B cell (primary cell): ENCODE data around the gene PRRG1. TPM values are rescaled to one million over a fixed set of nuclear protein-coding genes. Genes with fewer than 3 reads are reported as not detected.
"Not testable (repeated sequence)": the region's sequence is repeated elsewhere in the genome, so short reads cannot be mapped to it uniquely, and the experiment has no call there.

Experiments used
- ATAC-seq: fragments of 200-7000 bp; cut with Tn5 transposase; one replicate; pipeline ENCODE4 v1.10.0; 2021; ENCODE audit warnings: low read depth, mild to moderate bottlenecking, moderate number of reproducible peaks, moderate library complexity
- CTCF ChIA-PET: fragments of 350-600 bp; sonication (Branson Sonifier 250); formaldehyde crosslinking; loops from one replicate; lab custom pipeline; 2021; ENCODE audit warnings: antibody characterized with exemption, inconsistent platforms; lab: Charles Lee
- POLR2A ChIA-PET: fragments of 350-600 bp; sonication (Branson Sonifier 250); formaldehyde crosslinking; loops from one replicate; lab custom pipeline; 2021; ENCODE audit warnings: antibody characterized with exemption; lab: Charles Lee
- DNase-seq: peaks from one replicate; pipeline ENCODE4 v3.0.0; 2013
- H2AFZ ChIP-seq: 2 replicates; pipeline ENCODE4 v1.6.1; 2012; ENCODE audit warnings: mild to moderate bottlenecking, low read depth, low read length; ENCODE audit not compliant: insufficient read depth, poor library complexity, severe bottlenecking
- H3K27ac ChIP-seq, 2 donors: 1 replicate in 1 of 2; 2 replicates in 1 of 2; pipeline ENCODE4 v1.5.1; 2012 to 2013; ENCODE audit warnings: low read length in 2 of 2, mild to moderate bottlenecking in 2 of 2, moderate library complexity in 1 of 2
- H3K27me3 ChIP-seq, 4 experiments: fragments of 200-600 bp in 1 of 4; sonication (generic) in 1 of 4; replicated peaks in 1 of 4; 1 replicate in 2 of 4; 2 replicates in 2 of 4; pipeline versions ENCODE4 v1.6.1 to v1.7.0; 2013 to 2016; ENCODE audit warnings: low read length in 3 of 4, mild to moderate bottlenecking in 2 of 4, mixed read lengths in 1 of 4, moderate library complexity in 1 of 4; ENCODE audit not compliant: insufficient read depth in 4 of 4, control insufficient read depth in 3 of 4; ENCODE audit errors: control extremely low read depth in 1 of 4
- H3K36me3 ChIP-seq, 2 experiments: replicated peaks in 1 of 2; 1 replicate in 1 of 2; 2 replicates in 1 of 2; pipeline versions ENCODE4 v1.6.1 to v1.7.1; 2013; ENCODE audit warnings: low read length in 1 of 2; ENCODE audit not compliant: insufficient read depth in 2 of 2, control insufficient read depth in 1 of 2; ENCODE audit errors: control extremely low read depth in 1 of 2, extremely low read depth in 1 of 2
- H3K4me1 ChIP-seq, 2 donors: fragments of 200-600 bp in 1 of 2; sonication (generic) in 1 of 2; 1 replicate in 1 of 2; 2 replicates in 1 of 2; pipeline versions ENCODE4 v1.5.1 to v1.6.1; 2013 to 2017; ENCODE audit warnings: low read length in 2 of 2; ENCODE audit not compliant: control insufficient read depth in 2 of 2, insufficient read depth in 2 of 2
- H3K4me2 ChIP-seq: replicated peaks from 2 replicates; pipeline ENCODE3; 2012; ENCODE audit warnings: mild to moderate bottlenecking, low read depth, low read length; ENCODE audit not compliant: poor library complexity, severe bottlenecking
- H3K4me3 ChIP-seq, 5 experiments: fragments of 200-600 bp in 1 of 5; sonication (generic) in 1 of 5; 1 replicate in 3 of 5; 2 replicates in 2 of 5; pipeline versions ENCODE4 v1.5.1 to v1.7.0; 2011 to 2016; ENCODE audit warnings: low read length in 4 of 5, mild to moderate bottlenecking in 4 of 5, low read depth in 2 of 5, control low read depth in 1 of 5, moderate library complexity in 1 of 5; ENCODE audit not compliant: insufficient read depth in 1 of 5; ENCODE audit errors: control extremely low read depth in 1 of 5, extremely low read depth in 1 of 5
- H3K79me2 ChIP-seq: fragments of 200-600 bp; sonication (generic); one replicate; pipeline ENCODE4 v1.6.0; 2016; ENCODE audit warnings: low read length; ENCODE audit not compliant: control insufficient read depth, insufficient read depth
- H3K9ac ChIP-seq: fragments of 200-600 bp; sonication (generic); 2 replicates; pipeline ENCODE4 v1.6.1; 2017; ENCODE audit warnings: mild to moderate bottlenecking, low read length, moderate library complexity
- H3K9me3 ChIP-seq, 3 donors: one replicate each; pipeline versions ENCODE4 v1.6.1 to v1.7.1; 2013; ENCODE audit warnings: low read length in 2 of 3; ENCODE audit not compliant: control insufficient read depth in 2 of 3, insufficient read depth in 1 of 3; ENCODE audit errors: control extremely low read depth in 1 of 3
- H4K20me1 ChIP-seq: 2 replicates; pipeline ENCODE4 v1.6.0; 2012; ENCODE audit warnings: mild to moderate bottlenecking, low read length; ENCODE audit not compliant: insufficient read depth, control insufficient read depth, poor library complexity, severe bottlenecking
- H3K27ac Mint-ChIP-seq: one replicate; pipeline ENCODE4 v1.8.0; 2021; ENCODE audit warnings: mixed read lengths
- H3K27me3 Mint-ChIP-seq: one replicate; pipeline ENCODE4 v1.8.0; 2021; ENCODE audit warnings: mixed read lengths
- H3K4me1 Mint-ChIP-seq: one replicate; pipeline ENCODE4 v1.8.0; 2021; ENCODE audit warnings: mixed read lengths
- H3K4me3 Mint-ChIP-seq: one replicate; pipeline ENCODE4 v1.8.0; 2021; ENCODE audit warnings: mixed read lengths
- H3K9me3 Mint-ChIP-seq: one replicate; pipeline ENCODE4 v1.8.0; 2022; ENCODE audit warnings: mixed read lengths; ENCODE audit not compliant: insufficient read depth
- WGBS: methylation state at CpG from one replicate; pipeline ENCODE4 v1.1.5; 2013; ENCODE audit warnings: missing lambda C conversion rate; ENCODE audit not compliant: insufficient coverage; 5-methylcytosine and 5-hydroxymethylcytosine counted together
- intact Hi-C: fragments of 100-400 bp; cut with micrococcal nuclease; formaldehyde crosslinking; loops from one replicate; pipeline ENCODE4 v1.10.0; 2022
- polyA plus RNA-seq: library from polyadenylated mRNA; depleted of rRNA; stranded (reverse); fragments of >200 nt; gene quantifications from 2 replicates; pipeline ENCODE4 v1.2.3, GENCODE V29; 2012
- total RNA-seq, 2 donors: library from RNA; stranded (reverse); fragments of 120-200 nt in 1 of 2; gene quantifications; 1 replicate in 1 of 2; 2 replicates in 1 of 2; pipeline versions ENCODE4 v1.2.3 to v1.2.4, GENCODE V29; 2013 to 2022

The PRRG1 gene
- total and polyA plus RNA-seq, 2 donors (not counting 1 experiment from before 2014, with no cell fraction given) = not detected

- H3K4me1 ChIP-seq, H3K4me3 Mint-ChIP-seq, intact Hi-C loops, H3K27me3 ChIP-seq, H3K4me3 ChIP-seq, DNase-seq, POLR2A ChIA-PET, H3K9ac ChIP-seq, H3K4me1 Mint-ChIP-seq, H3K36me3 ChIP-seq, H3K27ac ChIP-seq, H3K9me3 Mint-ChIP-seq, H3K79me2 ChIP-seq, H3K27ac Mint-ChIP-seq, H2AFZ ChIP-seq, H3K4me2 ChIP-seq, H3K9me3 ChIP-seq, ATAC-seq, H4K20me1 ChIP-seq, H3K27me3 Mint-ChIP-seq: not testable (repeated sequence)
- CTCF ChIA-PET = interaction anchor here (0.7 kb wide), 1 partner anchor 249 kb away, joined by 3 read pairs; no protein-coding TSS in a partner anchor
- no CpG with 5 or more reads among the region's 1 CpG for WGBS
These were observed 148.0 kb downstream of the PRRG1 start for GRCh38 chrX:37497126-37497525.

DNA sequence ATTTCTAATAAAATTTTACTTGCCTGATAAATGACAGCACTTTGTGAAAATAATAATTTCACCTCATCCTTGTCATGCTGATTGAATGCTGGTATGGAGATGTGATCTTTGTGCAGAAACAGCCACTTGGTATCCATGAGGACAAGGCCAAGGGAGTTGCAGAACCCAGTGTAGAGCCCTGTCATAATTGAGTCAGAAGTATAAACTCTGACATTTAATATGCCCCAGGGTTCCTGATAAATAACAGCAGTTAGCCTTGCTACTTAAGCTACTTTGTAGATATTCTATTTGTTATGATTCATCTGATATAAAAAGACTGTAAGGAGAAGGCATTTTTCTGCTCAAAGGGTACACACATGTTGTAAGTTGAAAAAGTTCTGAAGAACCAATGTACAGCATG is 149.2 kb downstream of the PRRG1 start:
- H3K36me3 ChIP-seq, H3K4me2 ChIP-seq, H3K9ac ChIP-seq, H3K9me3 ChIP-seq, H3K9me3 Mint-ChIP-seq, H4K20me1 ChIP-seq, CTCF ChIA-PET, H3K4me3 ChIP-seq, H3K79me2 ChIP-seq, H2AFZ ChIP-seq, intact Hi-C loops, H3K27ac ChIP-seq, H3K27ac Mint-ChIP-seq, H3K4me1 Mint-ChIP-seq, ATAC-seq, DNase-seq, H3K4me1 ChIP-seq, H3K27me3 Mint-ChIP-seq, H3K4me3 Mint-ChIP-seq, H3K27me3 ChIP-seq, POLR2A ChIA-PET: not testable (repeated sequence)

DNA sequence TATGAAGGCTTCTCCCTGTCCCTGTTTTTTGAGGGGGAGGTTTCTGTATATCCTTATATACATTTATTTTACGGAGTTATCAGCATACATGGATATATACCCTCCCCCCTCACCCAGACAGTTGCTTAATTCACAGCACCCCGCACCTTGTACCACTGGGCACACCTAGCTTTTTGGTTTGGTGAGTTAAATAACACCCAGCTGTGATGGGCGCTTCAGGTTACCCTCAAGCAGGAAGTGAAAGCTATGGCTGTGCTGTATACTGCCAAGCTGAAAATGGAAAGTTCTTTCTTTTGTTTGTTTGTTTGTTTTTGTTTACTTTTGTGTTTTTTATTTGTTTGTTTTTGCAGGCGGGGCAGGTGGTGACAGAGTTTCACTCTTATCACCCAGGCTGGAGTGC is 150.5 kb downstream of the PRRG1 start:
- CTCF ChIA-PET, H3K79me2 ChIP-seq: not testable (repeated sequence)

More for the DNA sequence above, 150.5 kb downstream of the PRRG1 start:
- H4K20me1 ChIP-seq, H3K9ac ChIP-seq, H3K27ac Mint-ChIP-seq, H3K4me2 ChIP-seq, H3K36me3 ChIP-seq, H3K4me1 Mint-ChIP-seq, H3K4me1 ChIP-seq, H3K27ac ChIP-seq, H3K27me3 Mint-ChIP-seq, H3K4me3 ChIP-seq, H3K9me3 ChIP-seq, H3K4me3 Mint-ChIP-seq, ATAC-seq, H2AFZ ChIP-seq, H3K9me3 Mint-ChIP-seq, H3K27me3 ChIP-seq, POLR2A ChIA-PET, DNase-seq: not testable (repeated sequence)
- intact Hi-C loops = loop anchor here (10.0 kb wide), 1 partner anchor 1155 kb away; no protein-coding TSS in a partner anchor
- no CpG with 5 or more reads among the region's 4 CpGs for WGBS
